ENCODE measurements around the gene MVD. TPM values are rescaled to one million over a fixed set of nuclear protein-coding genes. Genes with fewer than 3 reads are reported as not detected.

Gene MVD
- total RNA-seq, 1 donor from 2014 or later, result 14.1 TPM

GRCh38 chr16:88657371-88657770, 5.5 kb downstream of the MVD start:
- H3K9me3 ChIP-seq (ENCODE audit: control insufficient read depth in 3 of 3, low read length in 3 of 3), result no peaks in the 10 kb centered on the region
- no peak overlapping the region for H3K9ac ChIP-seq (ENCODE audit: low read depth in 1 of 3, low read length in 3 of 3)
- H3K4me1 ChIP-seq (ENCODE audit: control insufficient read depth in 3 of 3, insufficient read depth in 3 of 3, low read length in 3 of 3), result peaks cover 4 to 5% (median 5%) of the 10 kb centered on the region in 3 donors
- H3K4me3 ChIP-seq (ENCODE audit: low read length in 3 of 3), result no peak overlapping the region
- no peak overlapping the region for H3K27ac ChIP-seq (ENCODE audit: low read depth, low read length)
- H3K36me3 ChIP-seq (ENCODE audit: control insufficient read depth in 3 of 3, insufficient read depth in 3 of 3, low read length in 3 of 3), result peaks cover 18 to 36% (median 23%) of the 10 kb centered on the region in 3 donors
- no peaks in the 10 kb centered on the region for H3K27me3 ChIP-seq (ENCODE audit: control insufficient read depth in 3 of 3, insufficient read depth in 3 of 3, low read length in 3 of 3)

GRCh38 chr16:88656291-88656980, 6.5 kb downstream of the MVD start:
- peaks cover 2 to 6% (median 4%) of the 10 kb centered on the region in 3 donors for H3K4me1 ChIP-seq (ENCODE audit: control insufficient read depth in 3 of 3, insufficient read depth in 3 of 3, low read length in 3 of 3)
- H3K27me3 ChIP-seq (ENCODE audit: control insufficient read depth in 3 of 3, insufficient read depth in 3 of 3, low read length in 3 of 3), result no peaks in the 10 kb centered on the region
- peaks cover 18 to 36% (median 23%) of the 10 kb centered on the region in 3 donors for H3K36me3 ChIP-seq (ENCODE audit: control insufficient read depth in 3 of 3, insufficient read depth in 3 of 3, low read length in 3 of 3)
- no peaks in the 10 kb centered on the region for H3K9me3 ChIP-seq (ENCODE audit: control insufficient read depth in 3 of 3, low read length in 3 of 3)
- no peak overlapping the region for H3K9ac ChIP-seq (ENCODE audit: low read depth in 1 of 3, low read length in 3 of 3)
- H3K27ac ChIP-seq (ENCODE audit: low read depth, low read length), result no peak overlapping the region
- H3K4me3 ChIP-seq (ENCODE audit: low read length in 3 of 3), result no peak overlapping the region

- Histone ChIP-seq H3K27ac (ENCODE audit: low read depth, low read length) (no peak overlapping the region), H3K4me3 (ENCODE audit: low read length in 3 of 3) (no peak overlapping the region), H3K4me1 (ENCODE audit: control insufficient read depth in 3 of 3, insufficient read depth in 3 of 3, low read length in 3 of 3) (peaks cover 5 to 11% (median 9%) of the 10 kb centered on the region in 3 donors), H3K27me3 (ENCODE audit: control insufficient read depth in 3 of 3, insufficient read depth in 3 of 3, low read length in 3 of 3) (no peaks in the 10 kb centered on the region), H3K36me3 (ENCODE audit: control insufficient read depth in 3 of 3, insufficient read depth in 3 of 3, low read length in 3 of 3) (peaks cover 18 to 36% (median 23%) of the 10 kb centered on the region in 3 donors), H3K9ac (ENCODE audit: low read depth in 1 of 3, low read length in 3 of 3) (no peak overlapping the region), H3K9me3 (ENCODE audit: control insufficient read depth in 3 of 3, low read length in 3 of 3) (no peaks in the 10 kb centered on the region)
These were observed 7.1 kb downstream of the MVD start for GRCh38 chr16:88655733-88656281.

GRCh38 chr16:88655053-88655732, 7.7 kb downstream of the MVD start:
- Histone ChIP-seq H3K9me3 (ENCODE audit: control insufficient read depth in 3 of 3, low read length in 3 of 3) (no peaks in the 10 kb centered on the region), H3K4me1 (ENCODE audit: control insufficient read depth in 3 of 3, insufficient read depth in 3 of 3, low read length in 3 of 3) (peaks cover 8 to 13% (median 12%) of the 10 kb centered on the region in 3 donors), H3K4me3 (ENCODE audit: low read length in 3 of 3) (no peak overlapping the region), H3K36me3 (ENCODE audit: control insufficient read depth in 3 of 3, insufficient read depth in 3 of 3, low read length in 3 of 3) (peaks cover 18 to 36% (median 23%) of the 10 kb centered on the region in 3 donors), H3K27ac (ENCODE audit: low read depth, low read length) (no peak overlapping the region), H3K9ac (ENCODE audit: low read depth in 1 of 3, low read length in 3 of 3) (no peak overlapping the region), H3K27me3 (ENCODE audit: control insufficient read depth in 3 of 3, insufficient read depth in 3 of 3, low read length in 3 of 3) (no peaks in the 10 kb centered on the region)

- H3K9me3 ChIP-seq (ENCODE audit: control insufficient read depth in 3 of 3, low read length in 3 of 3), result no peaks in the 10 kb centered on the region
- no peak overlapping the region for H3K9ac ChIP-seq (ENCODE audit: low read depth in 1 of 3, low read length in 3 of 3)
- H3K36me3 ChIP-seq (ENCODE audit: control insufficient read depth in 3 of 3, insufficient read depth in 3 of 3, low read length in 3 of 3), result peaks cover 18 to 33% (median 23%) of the 10 kb centered on the region in 3 donors
- no peaks in the 10 kb centered on the region for H3K27me3 ChIP-seq (ENCODE audit: control insufficient read depth in 3 of 3, insufficient read depth in 3 of 3, low read length in 3 of 3)
- no peak overlapping the region for H3K27ac ChIP-seq (ENCODE audit: low read depth, low read length)
- no peak overlapping the region for H3K4me3 ChIP-seq (ENCODE audit: low read length in 3 of 3)
- H3K4me1 ChIP-seq (ENCODE audit: control insufficient read depth in 3 of 3, insufficient read depth in 3 of 3, low read length in 3 of 3), result peaks cover 12 to 13% (median 13%) of the 10 kb centered on the region in 3 donors
These were observed 8.4 kb downstream of the MVD start for GRCh38 chr16:88654363-88655052.

- H3K4me3 ChIP-seq (ENCODE audit: low read length in 3 of 3), result no peak overlapping the region
- H3K27me3 ChIP-seq (ENCODE audit: control insufficient read depth in 3 of 3, insufficient read depth in 3 of 3, low read length in 3 of 3), result no peaks in the 10 kb centered on the region
- H3K27ac ChIP-seq (ENCODE audit: low read depth, low read length), result no peak overlapping the region
- H3K4me1 ChIP-seq (ENCODE audit: control insufficient read depth in 3 of 3, insufficient read depth in 3 of 3, low read length in 3 of 3), result peaks cover 12 to 13% (median 13%) of the 10 kb centered on the region in 3 donors
- H3K9me3 ChIP-seq (ENCODE audit: control insufficient read depth in 3 of 3, low read length in 3 of 3), result no peaks in the 10 kb centered on the region
- H3K36me3 ChIP-seq (ENCODE audit: control insufficient read depth in 3 of 3, insufficient read depth in 3 of 3, low read length in 3 of 3), result peaks cover 16 to 33% (median 20%) of the 10 kb centered on the region in 3 donors
- H3K9ac ChIP-seq (ENCODE audit: low read depth in 1 of 3, low read length in 3 of 3), result no peak overlapping the region
These were observed 9.1 kb downstream of the MVD start for GRCh38 chr16:88653596-88654362.

GRCh38 chr16:88653101-88653500, 9.8 kb downstream of the MVD start:
- H3K36me3 ChIP-seq (ENCODE audit: control insufficient read depth in 3 of 3, insufficient read depth in 3 of 3, low read length in 3 of 3), result peaks cover 16 to 31% (median 20%) of the 10 kb centered on the region in 3 donors
- peaks cover 12 to 13% (median 13%) of the 10 kb centered on the region in 3 donors for H3K4me1 ChIP-seq (ENCODE audit: control insufficient read depth in 3 of 3, insufficient read depth in 3 of 3, low read length in 3 of 3)
- no peak overlapping the region for H3K4me3 ChIP-seq (ENCODE audit: low read length in 3 of 3)
- no peak overlapping the region for H3K27ac ChIP-seq (ENCODE audit: low read depth, low read length)
- H3K9me3 ChIP-seq (ENCODE audit: control insufficient read depth in 3 of 3, low read length in 3 of 3), result no peaks in the 10 kb centered on the region
- no peak overlapping the region for H3K9ac ChIP-seq (ENCODE audit: low read depth in 1 of 3, low read length in 3 of 3)
- no peaks in the 10 kb centered on the region for H3K27me3 ChIP-seq (ENCODE audit: control insufficient read depth in 3 of 3, insufficient read depth in 3 of 3, low read length in 3 of 3)

GRCh38 chr16:88652762-88653063, 10.2 kb downstream of the MVD start:
- no peaks in the 10 kb centered on the region for H3K27me3 ChIP-seq (ENCODE audit: control insufficient read depth in 3 of 3, insufficient read depth in 3 of 3, low read length in 3 of 3)
- H3K36me3 ChIP-seq (ENCODE audit: control insufficient read depth in 3 of 3, insufficient read depth in 3 of 3, low read length in 3 of 3), result peaks cover 16 to 27% (median 18%) of the 10 kb centered on the region in 3 donors
- peaks cover 12 to 13% (median 13%) of the 10 kb centered on the region in 3 donors for H3K4me1 ChIP-seq (ENCODE audit: control insufficient read depth in 3 of 3, insufficient read depth in 3 of 3, low read length in 3 of 3)
- no peak overlapping the region for H3K9ac ChIP-seq (ENCODE audit: low read depth in 1 of 3, low read length in 3 of 3)
- H3K27ac ChIP-seq (ENCODE audit: low read depth, low read length), result no peak overlapping the region
- no peak overlapping the region for H3K4me3 ChIP-seq (ENCODE audit: low read length in 3 of 3)
- H3K9me3 ChIP-seq (ENCODE audit: control insufficient read depth in 3 of 3, low read length in 3 of 3), result no peaks in the 10 kb centered on the region

- no peaks in the 10 kb centered on the region for H3K9me3 ChIP-seq (ENCODE audit: control insufficient read depth in 3 of 3, low read length in 3 of 3)
- no peak overlapping the region for H3K27ac ChIP-seq (ENCODE audit: low read depth, low read length)
- no peak overlapping the region for H3K9ac ChIP-seq (ENCODE audit: low read depth in 1 of 3, low read length in 3 of 3)
- peaks cover 16 to 22% (median 18%) of the 10 kb centered on the region in 3 donors for H3K36me3 ChIP-seq (ENCODE audit: control insufficient read depth in 3 of 3, insufficient read depth in 3 of 3, low read length in 3 of 3)
- peaks cover 12 to 13% (median 13%) of the 10 kb centered on the region in 3 donors for H3K4me1 ChIP-seq (ENCODE audit: control insufficient read depth in 3 of 3, insufficient read depth in 3 of 3, low read length in 3 of 3)
- H3K4me3 ChIP-seq (ENCODE audit: low read length in 3 of 3), result no peak overlapping the region
- no peaks in the 10 kb centered on the region for H3K27me3 ChIP-seq (ENCODE audit: control insufficient read depth in 3 of 3, insufficient read depth in 3 of 3, low read length in 3 of 3)
These were observed 10.7 kb downstream of the MVD start for GRCh38 chr16:88651989-88652761.
